GM18909 (cell line): ENCODE measurements around the gene UQCRHL.
"Not testable (repeated sequence)": the region's sequence is repeated elsewhere in the genome, so short reads cannot be mapped to it uniquely, and the experiment has no call there.

Experiments used
- ATAC-seq: cut with Tn5 transposase; IDR thresholded peaks from one replicate; pipeline ENCODE4 v1.9.1; 2021; ENCODE audit warnings: mild to moderate bottlenecking; ENCODE audit not compliant: unreplicated experiment, poor library complexity

UQCRHL gene

GRCh38 chr1:15807549-15807948, at the start of gene UQCRHL:
UQCRHL (minus strand) TSS chr1:15807649; CDS start chr1:15807649, 0 bp downstream.
- ATAC-seq, result not testable (repeated sequence)

DNA sequence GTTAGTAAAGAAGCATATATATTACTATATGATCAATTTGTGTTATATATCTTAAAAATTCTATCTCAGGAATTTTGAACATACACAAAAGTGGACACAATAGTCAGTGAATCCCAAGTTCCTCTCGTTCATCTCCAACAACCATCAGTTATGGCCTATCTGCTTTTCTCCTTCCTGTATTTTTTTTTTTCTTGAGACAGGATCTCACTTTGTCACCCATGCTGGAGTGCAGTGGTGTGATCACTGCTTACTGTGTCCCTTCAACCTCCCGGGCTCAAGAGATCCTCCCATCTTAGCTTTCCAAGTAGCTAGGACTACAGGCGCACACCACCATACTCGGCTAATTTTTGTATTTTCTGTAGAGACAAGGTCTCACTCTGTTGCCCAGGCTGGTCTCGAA, 49.4 kb upstream of the UQCRHL start:
- ATAC-seq, result no peak

GRCh38 chr1:15852828-15853302, 45.4 kb upstream of the UQCRHL start:
- ATAC-seq, result no peak

GRCh38 chr1:15852036-15852827, 44.8 kb upstream of the UQCRHL start:
- ATAC-seq, result no peak

- ATAC-seq, result no peak
Measured at GRCh38 chr1:15851210-15852035, 44.0 kb upstream of the UQCRHL start.

DNA sequence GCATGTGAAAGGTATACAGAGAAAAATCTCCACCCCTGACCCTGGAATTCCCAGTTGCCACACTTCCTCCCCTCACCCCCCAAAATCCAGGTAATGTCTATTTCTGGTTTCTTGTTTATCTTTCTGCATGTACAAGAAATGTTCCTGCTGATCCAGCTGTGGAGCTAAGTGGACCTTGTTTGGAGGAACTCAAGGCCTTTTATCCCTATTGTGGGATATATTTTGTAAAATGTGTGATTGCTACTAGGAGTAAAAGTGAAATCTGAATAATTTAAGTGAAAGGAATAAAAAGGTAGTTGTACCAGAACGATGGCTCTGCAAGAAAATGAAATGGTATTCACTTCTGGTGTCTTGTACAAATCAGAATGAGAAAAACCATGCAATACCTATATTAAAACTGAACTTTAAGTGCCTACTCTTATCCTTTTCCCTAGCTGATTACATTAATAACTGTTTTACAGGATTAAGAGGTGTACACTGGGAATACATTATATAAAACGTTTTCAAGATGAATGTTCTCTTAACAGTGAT, 43.1 kb upstream of the UQCRHL start:
- no peak for ATAC-seq

DNA sequence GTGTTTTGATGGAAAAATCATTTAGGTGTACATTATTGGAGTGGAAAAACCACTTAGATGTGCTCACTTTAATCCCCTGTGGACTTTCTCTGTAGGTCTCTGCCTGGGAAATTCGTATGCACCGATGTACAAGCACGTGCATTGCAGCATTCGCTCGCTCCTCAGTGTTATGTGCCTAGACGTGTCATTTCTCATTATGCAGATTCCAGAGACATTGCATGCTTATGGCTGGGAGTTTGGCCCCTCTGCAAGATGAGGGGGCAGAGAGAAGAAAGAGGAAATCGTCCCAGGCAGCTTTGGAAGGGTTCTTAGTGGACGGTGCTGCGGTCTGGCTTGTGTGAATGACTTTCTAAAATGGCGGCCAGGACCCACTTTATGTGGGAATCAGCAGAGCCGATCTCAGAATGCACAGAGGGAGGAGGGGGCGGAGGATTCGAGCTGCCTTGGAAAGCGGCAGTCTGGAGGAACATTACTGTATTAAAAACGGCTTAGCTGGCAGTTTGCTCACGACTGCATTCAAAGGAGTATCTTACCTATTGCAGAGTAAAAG, 42.4 kb upstream of the UQCRHL start:
- no peak for ATAC-seq

- no peak for ATAC-seq
Measured at GRCh38 chr1:15848929-15849774, 41.7 kb upstream of the UQCRHL start.

DNA sequence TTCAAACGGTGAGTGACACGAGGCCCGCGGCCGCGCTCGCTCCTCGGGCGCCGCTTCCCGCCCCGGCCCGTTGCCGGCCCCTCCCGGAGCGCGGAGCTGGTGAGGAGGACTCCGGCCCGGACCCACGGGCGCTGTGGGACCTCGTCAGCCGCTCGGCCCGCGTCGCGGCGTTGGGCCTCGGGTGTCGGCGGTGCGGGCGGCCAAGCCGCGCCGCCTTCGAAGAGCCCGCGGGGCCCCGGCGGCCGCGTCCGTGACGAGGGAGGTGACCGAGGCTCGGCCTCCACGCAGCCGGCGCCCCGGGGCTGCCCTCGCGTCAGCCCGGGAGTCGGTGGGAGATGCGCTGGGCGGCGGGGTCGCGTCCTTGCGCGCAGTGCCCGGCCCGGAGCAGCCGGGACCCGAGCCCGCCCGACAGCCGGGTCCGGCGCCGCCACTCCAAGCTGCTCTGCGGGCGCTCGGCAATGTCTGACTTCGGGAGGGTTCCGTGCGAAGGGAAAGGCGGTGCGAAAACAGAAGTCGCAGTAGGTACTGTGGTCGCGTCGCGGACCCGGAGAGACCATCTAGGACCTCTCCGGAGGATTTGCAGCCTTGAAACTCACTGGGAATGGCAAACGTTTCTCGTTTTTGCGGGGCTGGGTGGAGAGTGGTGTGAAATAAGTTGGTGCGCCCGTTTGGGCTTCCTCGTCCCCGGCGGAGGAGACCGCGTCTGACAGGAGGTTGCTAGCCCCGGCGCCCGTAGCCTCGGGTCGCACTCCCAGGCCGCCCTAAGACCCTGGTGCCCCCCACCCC, 40.9 kb upstream of the UQCRHL start:
- ATAC-seq, result peak; percentile 15

- no peak for ATAC-seq
Measured at GRCh38 chr1:15847893-15848142, 40.4 kb upstream of the UQCRHL start.

- peak; percentile 65 for ATAC-seq
Measured at GRCh38 chr1:15847100-15847892, 39.8 kb upstream of the UQCRHL start, which contains the start of gene SPEN. SPEN (plus strand) TSS chr1:15847707; CDS start chr1:15848068, 361 bp downstream.

DNA sequence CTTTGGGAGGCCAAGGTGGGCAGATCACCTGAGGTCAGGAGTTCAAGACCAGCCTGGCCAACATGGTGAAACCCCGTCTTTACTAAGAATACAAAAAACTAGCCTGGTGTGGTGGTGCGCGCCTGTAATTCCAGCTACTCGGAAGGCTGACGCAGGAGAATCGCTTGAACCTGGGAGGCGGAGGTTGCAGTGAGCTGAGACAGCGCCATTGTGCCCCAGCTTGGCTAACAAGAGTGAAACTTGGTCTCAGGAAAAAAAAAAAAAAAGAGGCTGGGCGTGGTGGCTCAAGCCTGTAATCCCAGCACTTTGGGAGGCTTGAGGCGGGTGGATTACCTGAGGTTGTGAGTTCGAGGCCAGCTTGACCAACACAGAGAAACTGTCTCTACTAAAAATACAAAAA, 38.6 kb upstream of the UQCRHL start:
- ATAC-seq, result not testable (repeated sequence)

GRCh38 chr1:15843826-15844572, 36.5 kb upstream of the UQCRHL start:
- no peak for ATAC-seq

- no peak for ATAC-seq
Measured at GRCh38 chr1:15838721-15839120, 31.3 kb upstream of the UQCRHL start.

DNA sequence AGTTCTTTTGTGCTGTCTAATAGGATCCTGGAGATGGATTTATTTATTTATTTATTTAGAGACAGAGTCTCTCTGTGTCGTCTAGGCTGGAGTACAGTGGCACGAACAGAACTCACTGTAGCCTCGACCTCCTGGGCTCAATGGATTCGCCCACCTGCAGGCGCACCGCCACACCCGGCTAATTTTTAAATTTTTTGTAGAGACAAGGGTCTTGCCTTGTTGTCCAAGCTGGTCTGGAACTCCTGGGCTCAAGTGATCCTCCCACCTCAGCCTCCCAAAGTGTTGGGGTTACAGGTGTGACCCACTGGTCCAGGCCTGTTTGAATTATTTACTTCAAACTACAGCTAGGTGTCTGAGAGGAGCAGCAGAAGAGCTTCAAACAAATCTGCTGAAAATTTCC, 30.5 kb upstream of the UQCRHL start:
- ATAC-seq, result no peak

DNA sequence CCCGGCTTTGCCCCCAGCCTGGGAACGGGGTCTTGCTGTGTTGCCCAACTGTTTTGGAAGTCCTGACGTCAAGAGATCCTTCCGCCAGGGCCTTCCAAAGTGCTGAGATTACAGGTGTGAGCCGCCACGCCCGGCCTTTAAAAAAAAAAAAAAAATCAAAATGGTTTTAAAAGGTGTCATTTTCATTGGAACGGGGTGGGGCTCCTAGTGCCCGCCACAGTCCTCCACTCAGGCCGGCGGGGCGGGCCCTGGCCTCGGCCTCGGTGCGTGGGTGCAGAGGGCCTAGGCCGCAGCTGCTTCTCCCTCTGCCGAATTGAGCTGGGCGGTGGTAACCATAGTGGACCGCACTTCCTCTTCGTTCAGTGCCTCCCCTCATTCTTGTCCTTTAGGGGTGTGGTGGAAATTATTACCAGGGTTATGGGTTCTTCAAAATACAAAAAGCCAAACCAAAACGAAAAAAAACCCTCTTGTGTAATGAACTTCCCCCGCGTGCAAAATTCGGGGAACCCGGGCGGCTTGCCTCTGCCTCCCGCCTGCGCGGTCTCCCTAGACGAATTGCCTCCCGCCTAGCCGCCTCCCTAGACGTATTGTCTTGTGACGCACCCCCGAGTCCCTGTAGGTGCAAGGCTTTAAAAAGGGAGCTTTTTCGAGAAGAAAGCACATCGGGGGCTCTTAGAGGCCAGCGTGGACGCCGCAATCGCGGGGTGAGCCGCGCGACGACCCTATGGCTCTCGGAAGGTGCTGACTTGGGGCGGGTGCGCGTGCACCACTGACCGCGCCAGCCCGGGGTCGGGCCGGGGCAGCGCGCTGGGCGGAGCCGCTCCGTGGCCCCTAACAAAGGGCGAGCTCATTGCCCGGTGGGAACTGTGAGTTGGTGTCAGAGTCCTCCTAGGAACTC, 29.6 kb upstream of the UQCRHL start:
- ATAC-seq, result no peak

DNA sequence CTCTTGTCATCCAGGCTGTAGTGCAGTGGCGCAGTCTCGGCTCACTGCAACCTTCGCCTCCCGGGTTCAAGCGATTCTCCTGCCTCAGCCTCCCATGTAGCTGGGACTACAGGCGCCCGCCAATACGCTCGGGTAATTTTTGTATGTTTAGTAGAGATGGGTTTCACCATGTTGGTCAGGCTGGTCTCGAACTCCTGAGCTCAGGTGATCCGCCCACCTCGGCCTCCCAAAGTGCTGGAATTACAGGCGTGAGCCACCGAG, 29.0 kb upstream of the UQCRHL start:
- ATAC-seq, result not testable (repeated sequence)
